H9 (cell line): Measurements from ENCODE around the gene CACNA1F. TPM values are rescaled to one million over a fixed set of nuclear protein-coding genes. Genes with fewer than 3 reads are reported as not detected.

Experiments
- DNase-seq: peaks from one replicate; pipeline ENCODE4 v3.0.0-alpha.2; 2017
- H2AFZ ChIP-seq: one replicate; pipeline ENCODE4 v1.6.1; 2013; ENCODE audit warnings: mild to moderate bottlenecking, low read length, control low read depth, moderate library complexity
- H2AK5ac ChIP-seq: 2 replicates; pipeline ENCODE4 v1.6.1; 2013; ENCODE audit warnings: low read length, control low read depth, mixed read lengths; ENCODE audit not compliant: insufficient read length
- H2BK120ac ChIP-seq: one replicate; pipeline ENCODE4 v1.6.1; 2013; ENCODE audit warnings: low read depth, mild to moderate bottlenecking, low read length, control low read depth, inconsistent platforms; ENCODE audit not compliant: poor library complexity, severe bottlenecking
- H2BK12ac ChIP-seq: 2 replicates; pipeline ENCODE4 v1.6.1; 2013; ENCODE audit warnings: low read length, control low read depth, mixed read lengths, low read depth; ENCODE audit not compliant: insufficient read length
- H2BK15ac ChIP-seq: 2 replicates; pipeline ENCODE4 v1.6.1; 2013; ENCODE audit warnings: low read depth, low read length, control low read depth
- H2BK20ac ChIP-seq: one replicate; pipeline ENCODE4 v1.6.1; 2013; ENCODE audit warnings: low read depth, mild to moderate bottlenecking, low read length, control low read depth, inconsistent platforms; ENCODE audit not compliant: poor library complexity, severe bottlenecking
- H2BK5ac ChIP-seq: 2 replicates; pipeline ENCODE4 v1.6.1; 2013; ENCODE audit warnings: low read length, control low read depth, mixed read lengths; ENCODE audit not compliant: insufficient read length
- H3K14ac ChIP-seq: 2 replicates; pipeline ENCODE4 v1.6.1; 2013; ENCODE audit warnings: low read length, control low read depth; ENCODE audit not compliant: insufficient read depth
- H3K18ac ChIP-seq: 2 replicates; pipeline ENCODE4 v1.6.1; 2013; ENCODE audit warnings: low read depth, mild to moderate bottlenecking, mixed read lengths, low read length, control low read depth; ENCODE audit not compliant: insufficient read length
- H3K23ac ChIP-seq: 2 replicates; pipeline ENCODE4 v1.6.1; 2013; ENCODE audit warnings: low read length, control low read depth, mixed read lengths, low read depth; ENCODE audit not compliant: insufficient read length
- H3K23me2 ChIP-seq: 2 replicates; pipeline ENCODE4 v1.6.1; 2013; ENCODE audit warnings: low read depth, mild to moderate bottlenecking, mixed read lengths, low read length, control low read depth; ENCODE audit not compliant: insufficient read length, poor library complexity, severe bottlenecking
- H3K27ac ChIP-seq: 2 replicates; pipeline ENCODE4 v1.5.1; 2013; ENCODE audit warnings: low read length, control low read depth, mixed read lengths, low read depth; ENCODE audit not compliant: insufficient read length
- H3K27me3 ChIP-seq: 2 replicates; pipeline ENCODE4 v1.6.1; 2013; ENCODE audit warnings: low read length, control low read depth, inconsistent platforms; ENCODE audit not compliant: insufficient read depth
- H3K4ac ChIP-seq: 2 replicates; pipeline ENCODE4 v1.6.1; 2013; ENCODE audit warnings: low read depth, mild to moderate bottlenecking, control low read depth, inconsistent platforms, low read length, moderate library complexity
- H3K4me1 ChIP-seq: 2 replicates; pipeline ENCODE4 v1.6.1; 2013; ENCODE audit warnings: low read length, control low read depth, inconsistent platforms; ENCODE audit not compliant: insufficient read depth
- H3K4me2 ChIP-seq: 2 replicates; pipeline ENCODE4 v1.6.1; 2013; ENCODE audit warnings: low read length, control low read depth, mixed read lengths; ENCODE audit not compliant: insufficient read length, insufficient read depth
- H3K56ac ChIP-seq: 2 replicates; pipeline ENCODE4 v1.6.1; 2013; ENCODE audit warnings: low read depth, mild to moderate bottlenecking, mixed read lengths, low read length, control low read depth; ENCODE audit not compliant: insufficient read length
- H3K79me1 ChIP-seq: 2 replicates; pipeline ENCODE4 v1.6.1; 2013; ENCODE audit warnings: low read depth, mild to moderate bottlenecking, moderate library complexity, low read length, control low read depth, inconsistent platforms; ENCODE audit not compliant: insufficient read depth, poor library complexity, severe bottlenecking
- H3K79me2 ChIP-seq: 2 replicates; pipeline ENCODE4 v1.6.1; 2013; ENCODE audit warnings: low read length, control low read depth, inconsistent platforms; ENCODE audit not compliant: insufficient read depth
- H3K9ac ChIP-seq: 2 replicates; pipeline ENCODE4 v1.6.1; 2013; ENCODE audit warnings: low read length, control low read depth, mixed read lengths; ENCODE audit not compliant: insufficient read length; ENCODE audit errors: extremely low read depth
- H3K9me3 ChIP-seq: one replicate; pipeline ENCODE4 v1.6.1; 2013; ENCODE audit warnings: low read depth, low read length, inconsistent platforms; ENCODE audit not compliant: control insufficient read depth
- H3T11ph ChIP-seq: one replicate; pipeline ENCODE4 v1.6.1; 2013; ENCODE audit warnings: mild to moderate bottlenecking, low read length, control low read depth, inconsistent platforms
- H4K20me1 ChIP-seq: one replicate; pipeline ENCODE4 v1.6.1; 2013; ENCODE audit not compliant: control insufficient read depth, insufficient read length, insufficient read depth
- H4K5ac ChIP-seq: 2 replicates; pipeline ENCODE4 v1.6.1; 2013; ENCODE audit warnings: low read depth, mild to moderate bottlenecking, mixed read lengths, low read length, control low read depth; ENCODE audit not compliant: insufficient read length
- H4K8ac ChIP-seq: replicated peaks from 2 replicates; pipeline ENCODE4 v1.6.1; 2013; ENCODE audit warnings: low read length, control low read depth, mixed read lengths, low read depth; ENCODE audit not compliant: insufficient read length
- H4K91ac ChIP-seq: 2 replicates; pipeline ENCODE4 v1.6.1; 2013; ENCODE audit warnings: low read depth, mild to moderate bottlenecking, moderate library complexity, mixed read lengths, low read length, control low read depth; ENCODE audit not compliant: insufficient read length
- H3K27ac Mint-ChIP-seq, 3 experiments: 2 replicates in 2 of 3; 3 replicates in 1 of 3; pipeline ENCODE4 v1.8.0; 2020 to 2021; ENCODE audit warnings: mixed read lengths in 3 of 3, mild to moderate bottlenecking in 1 of 3, moderate library complexity in 1 of 3
- H3K27me3 Mint-ChIP-seq: 2 replicates; pipeline ENCODE4 v1.8.0; 2021; ENCODE audit warnings: low read depth, mild to moderate bottlenecking, moderate library complexity, mixed read lengths
- H3K36me3 Mint-ChIP-seq, 3 experiments: 2 replicates in 2 of 3; 3 replicates in 1 of 3; pipeline ENCODE4 v1.8.0; 2020 to 2021; ENCODE audit warnings: low read depth in 3 of 3, mixed read lengths in 3 of 3; ENCODE audit not compliant: insufficient read depth in 1 of 3
- H3K4me1 Mint-ChIP-seq, 2 experiments: 2 replicates each; pipeline ENCODE4 v1.8.0; 2020; ENCODE audit warnings: mixed read lengths in 2 of 2
- H3K4me3 Mint-ChIP-seq, 2 experiments: 2 replicates in 1 of 2; 3 replicates in 1 of 2; pipeline ENCODE4 v1.8.0; 2020 to 2021; ENCODE audit warnings: mild to moderate bottlenecking in 2 of 2, mixed read lengths in 2 of 2, moderate library complexity in 1 of 2
- H3K9me3 Mint-ChIP-seq, 2 experiments: 2 replicates in 1 of 2; 3 replicates in 1 of 2; pipeline ENCODE4 v1.8.0; 2020; ENCODE audit warnings: mild to moderate bottlenecking in 2 of 2, mixed read lengths in 2 of 2, moderate library complexity in 1 of 2
- WGBS: extraction: QIAGEN DNeasy Blood & Tissue Kit; methylation state at CpG from one replicate; pipeline ENCODE4 v1.1.7; 2013; ENCODE audit warnings: missing lambda C conversion rate, low lambda C conversion rate, mixed read lengths; ENCODE audit not compliant: insufficient read length; ENCODE audit errors: extremely low coverage; 5-methylcytosine and 5-hydroxymethylcytosine counted together
- total RNA-seq: library from RNA; stranded (reverse); gene quantifications from 2 replicates; pipeline ENCODE4 v1.2.1, GENCODE V29; 2021
- TF ChIP-seq, protein P1 (sequence below): fragments of 200-600 bp; sonication (generic); conservative IDR thresholded peaks from 3 replicates; pipeline ENCODE4 v1.8.0; 2021; ENCODE audit warnings: antibody characterized with exemption, mild to moderate bottlenecking

Gene CACNA1F
- total RNA-seq, 1 experiment from 2014 or later = 1.4 TPM

DNA sequence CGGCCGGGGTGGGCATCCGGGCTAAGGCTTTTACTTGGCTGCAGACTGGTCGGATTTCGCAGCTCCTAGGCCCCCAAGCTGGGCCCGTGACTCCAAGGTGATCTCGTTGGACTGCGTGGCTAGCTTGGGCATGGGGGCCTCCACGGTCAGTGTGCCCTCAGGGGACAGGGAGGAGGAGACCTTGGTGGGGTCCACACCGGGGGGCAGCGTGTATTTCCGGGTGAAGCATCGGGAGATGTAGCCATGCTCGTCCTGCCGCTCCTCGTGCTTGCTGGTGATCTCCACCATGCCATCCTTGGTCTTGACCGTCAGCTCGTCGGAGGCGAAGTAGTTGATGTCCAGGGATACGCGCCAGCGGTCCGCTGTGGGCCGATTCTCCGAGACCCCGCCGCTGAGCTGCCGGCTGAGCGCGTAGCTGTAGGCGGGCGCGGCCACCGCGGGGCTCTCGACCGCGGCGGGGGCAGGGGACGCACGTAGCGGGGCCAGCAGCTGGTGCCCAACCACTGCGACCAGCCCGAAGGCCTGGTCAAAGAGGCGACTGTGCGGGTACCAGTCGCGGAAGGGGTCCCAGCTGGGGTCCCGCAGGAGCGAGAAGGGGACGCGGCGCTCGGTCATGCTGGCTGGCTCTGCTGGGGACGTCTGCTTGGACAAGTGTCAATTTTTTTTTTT lies 881 bp upstream of the CACNA1F start:
- Histone ChIP-seq H2BK5ac (no peak overlapping the region), H3K56ac (no peak overlapping the region), H3K79me2 (no peaks in the 10 kb centered on the region), H3K23me2 (no peaks in the 10 kb centered on the region), H4K5ac (no peak overlapping the region), H2AFZ (no peak overlapping the region), H2AK5ac (no peak overlapping the region), H3T11ph (no peak overlapping the region), H2BK12ac (no peak overlapping the region), H2BK20ac (no peak overlapping the region), H2BK15ac (no peak overlapping the region), H4K8ac (no peak overlapping the region), H3K9me3 (peaks cover 9% of the 10 kb centered on the region), H3K4me1 (no peaks in the 10 kb centered on the region; the same call in 1 of the 2 replicates), H3K27ac (no peak overlapping the region), H3K9ac (no peak overlapping the region), H4K20me1 (no peaks in the 10 kb centered on the region), H3K4ac (no peak overlapping the region), H2BK120ac (no peak overlapping the region), H4K91ac (no peak overlapping the region), H3K18ac (no peak overlapping the region), H3K27me3 (no peaks in the 10 kb centered on the region), H3K4me2 (no peak overlapping the region), H3K79me1 (no peaks in the 10 kb centered on the region), H3K23ac (no peak overlapping the region), H3K14ac (no peak overlapping the region)
- Mint-ChIP-seq H3K4me1 (peaks cover 9 to 13% of the 10 kb centered on the region in 2 experiments), H3K9me3 (peaks cover 56 to 77% of the 10 kb centered on the region in 2 experiments), H3K27me3 (peaks cover 1% of the 10 kb centered on the region), H3K27ac (no peak overlapping the region), H3K4me3 (no peak overlapping the region; a peak in 1 of 5 replicates), H3K36me3 (peaks cover 0 to 8% (median 1%) of the 10 kb centered on the region in 3 experiments; a peak in 3 of 7 replicates)
- no peak for DNase-seq
- TF ChIP-seq, protein P1, sequence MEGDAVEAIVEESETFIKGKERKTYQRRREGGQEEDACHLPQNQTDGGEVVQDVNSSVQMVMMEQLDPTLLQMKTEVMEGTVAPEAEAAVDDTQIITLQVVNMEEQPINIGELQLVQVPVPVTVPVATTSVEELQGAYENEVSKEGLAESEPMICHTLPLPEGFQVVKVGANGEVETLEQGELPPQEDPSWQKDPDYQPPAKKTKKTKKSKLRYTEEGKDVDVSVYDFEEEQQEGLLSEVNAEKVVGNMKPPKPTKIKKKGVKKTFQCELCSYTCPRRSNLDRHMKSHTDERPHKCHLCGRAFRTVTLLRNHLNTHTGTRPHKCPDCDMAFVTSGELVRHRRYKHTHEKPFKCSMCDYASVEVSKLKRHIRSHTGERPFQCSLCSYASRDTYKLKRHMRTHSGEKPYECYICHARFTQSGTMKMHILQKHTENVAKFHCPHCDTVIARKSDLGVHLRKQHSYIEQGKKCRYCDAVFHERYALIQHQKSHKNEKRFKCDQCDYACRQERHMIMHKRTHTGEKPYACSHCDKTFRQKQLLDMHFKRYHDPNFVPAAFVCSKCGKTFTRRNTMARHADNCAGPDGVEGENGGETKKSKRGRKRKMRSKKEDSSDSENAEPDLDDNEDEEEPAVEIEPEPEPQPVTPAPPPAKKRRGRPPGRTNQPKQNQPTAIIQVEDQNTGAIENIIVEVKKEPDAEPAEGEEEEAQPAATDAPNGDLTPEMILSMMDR = no peak
- no CpG with 5 or more reads among the region's 56 CpGs for WGBS
